ENCODE results near the gene JOSD1.

DNA sequence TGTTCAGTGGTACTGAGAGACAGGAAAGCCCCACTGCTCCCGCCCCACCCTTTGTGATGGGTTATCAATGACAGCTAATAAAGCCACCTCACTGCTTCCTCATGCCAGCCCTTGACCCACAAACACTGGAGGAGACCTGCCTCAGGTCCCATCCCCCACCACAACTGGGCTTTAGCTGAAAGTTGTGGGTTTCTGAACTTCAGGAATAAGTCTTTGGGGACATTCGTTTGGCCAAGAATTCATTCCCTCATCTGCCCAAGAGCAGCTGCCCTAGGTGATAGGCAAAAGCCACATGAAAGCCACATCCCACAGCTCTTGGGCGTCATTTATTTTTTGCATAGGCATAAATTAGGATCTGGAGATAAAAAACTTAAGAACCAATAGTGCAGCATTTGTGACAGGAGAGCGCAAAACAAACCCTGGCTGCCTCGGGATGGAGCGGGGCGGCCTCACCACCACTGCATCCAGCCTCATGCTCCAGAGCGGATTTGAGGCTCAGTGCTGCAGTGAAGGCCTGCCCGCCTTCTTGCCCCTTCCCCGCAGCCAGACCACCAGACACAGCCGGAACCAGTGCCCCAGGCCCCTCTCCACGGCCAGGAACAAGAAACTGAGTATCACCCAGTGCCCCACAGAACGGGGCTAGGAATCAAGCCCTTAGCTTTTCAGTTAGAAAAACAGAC lies 33.8 kb upstream of the JOSD1 start:
- TF ChIP-seq CTCF (conservative IDR thresholded peaks at IDR 0.05; ENCODE audit: low read depth, low read length) (no peak), BHLHE40 (IDR thresholded peaks at IDR 0.05; ENCODE audit: low read depth, low read length) (no peak), POLR2A (IDR thresholded peaks at IDR 0.05; ENCODE audit: low read depth, low read length) (no peak), RFX5 (IDR thresholded peaks at IDR 0.05; ENCODE audit: low read depth, low read length) (no peak), SMC3 (IDR thresholded peaks at IDR 0.05; ENCODE audit: low read depth, low read length) (no peak), CEBPB (IDR thresholded peaks at IDR 0.05; ENCODE audit: low read depth, low read length) (no peak), RCOR1 (IDR thresholded peaks at IDR 0.05; ENCODE audit: insufficient replicate concordance, low read length) (no peak), RAD21 (IDR thresholded peaks at IDR 0.05; ENCODE audit: low read length) (no peak), MAFK (IDR thresholded peaks at IDR 0.05; ENCODE audit: low read depth, low read length) (no peak), FOS (IDR thresholded peaks at IDR 0.05; ENCODE audit: low read depth, low read length) (no peak)
- TF ChIP-seq, protein P1, sequence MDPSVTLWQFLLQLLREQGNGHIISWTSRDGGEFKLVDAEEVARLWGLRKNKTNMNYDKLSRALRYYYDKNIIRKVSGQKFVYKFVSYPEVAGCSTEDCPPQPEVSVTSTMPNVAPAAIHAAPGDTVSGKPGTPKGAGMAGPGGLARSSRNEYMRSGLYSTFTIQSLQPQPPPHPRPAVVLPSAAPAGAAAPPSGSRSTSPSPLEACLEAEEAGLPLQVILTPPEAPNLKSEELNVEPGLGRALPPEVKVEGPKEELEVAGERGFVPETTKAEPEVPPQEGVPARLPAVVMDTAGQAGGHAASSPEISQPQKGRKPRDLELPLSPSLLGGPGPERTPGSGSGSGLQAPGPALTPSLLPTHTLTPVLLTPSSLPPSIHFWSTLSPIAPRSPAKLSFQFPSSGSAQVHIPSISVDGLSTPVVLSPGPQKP (IDR thresholded peaks at IDR 0.05; ENCODE audit: borderline replicate concordance, low read depth, low read length) = no peak
- TF ChIP-seq, protein P2, sequence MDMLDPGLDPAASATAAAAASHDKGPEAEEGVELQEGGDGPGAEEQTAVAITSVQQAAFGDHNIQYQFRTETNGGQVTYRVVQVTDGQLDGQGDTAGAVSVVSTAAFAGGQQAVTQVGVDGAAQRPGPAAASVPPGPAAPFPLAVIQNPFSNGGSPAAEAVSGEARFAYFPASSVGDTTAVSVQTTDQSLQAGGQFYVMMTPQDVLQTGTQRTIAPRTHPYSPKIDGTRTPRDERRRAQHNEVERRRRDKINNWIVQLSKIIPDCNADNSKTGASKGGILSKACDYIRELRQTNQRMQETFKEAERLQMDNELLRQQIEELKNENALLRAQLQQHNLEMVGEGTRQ (IDR thresholded peaks at IDR 0.05; ENCODE audit: low read depth, low read length) = no peak

All from IMR-90 (cell line).